KMS-11 (cell line): ENCODE data around the gene DSCAML1.

Source experiments
- H2AFZ ChIP-seq: fragments of 200-600 bp; sonication (generic); 2 replicates; pipeline ENCODE4 v1.6.1; 2016; ENCODE audit warnings: antibody characterized with exemption, mixed run types, low read depth
- H3K27ac ChIP-seq: fragments of 200-600 bp; sonication (generic); 2 replicates; pipeline ENCODE4 v1.6.1; 2016; ENCODE audit warnings: mild to moderate bottlenecking, mixed run types
- H3K27me3 ChIP-seq: fragments of 200-600 bp; sonication (generic); 2 replicates; pipeline ENCODE4 v1.6.1; 2017; ENCODE audit warnings: mild to moderate bottlenecking, low read depth, mixed run types, moderate library complexity; ENCODE audit not compliant: insufficient read depth
- H3K36me3 ChIP-seq: fragments of 200-600 bp; sonication (generic); 2 replicates; pipeline ENCODE4 v1.6.1; 2017; ENCODE audit warnings: mild to moderate bottlenecking, mixed run types; ENCODE audit not compliant: insufficient read depth
- H3K4me1 ChIP-seq: fragments of 200-600 bp; sonication (generic); 2 replicates; pipeline ENCODE4 v1.6.1; 2016; ENCODE audit warnings: mild to moderate bottlenecking, low read depth, mixed run types; ENCODE audit not compliant: poor library complexity, severe bottlenecking
- H3K4me2 ChIP-seq: fragments of 200-600 bp; sonication (generic); 2 replicates; pipeline ENCODE4 v1.7.0; 2016; ENCODE audit warnings: mild to moderate bottlenecking, mixed run types
- H3K4me3 ChIP-seq: fragments of 200-600 bp; sonication (generic); IDR thresholded peaks from 2 replicates; pipeline ENCODE4 v1.6.1; 2017; ENCODE audit warnings: low read depth, low read length, mixed read lengths; ENCODE audit not compliant: insufficient read depth
- H3K79me2 ChIP-seq: fragments of 200-600 bp; sonication (generic); 2 replicates; pipeline ENCODE4 v1.6.1; 2016; ENCODE audit warnings: low read depth, mixed run types; ENCODE audit not compliant: insufficient read depth
- H3K9ac ChIP-seq: fragments of 200-600 bp; sonication (generic); 2 replicates; pipeline ENCODE4 v1.6.1; 2016; ENCODE audit warnings: mild to moderate bottlenecking, mixed run types
- H4K20me1 ChIP-seq: fragments of 200-600 bp; sonication (generic); 2 replicates; pipeline ENCODE4 v1.6.1; 2016; ENCODE audit warnings: mild to moderate bottlenecking, mixed run types; ENCODE audit not compliant: insufficient read depth
- TF ChIP-seq, protein P1 (sequence below): fragments of 200-600 bp; sonication (generic); conservative IDR thresholded peaks from 2 replicates; pipeline ENCODE4 v1.6.1; 2017; ENCODE audit warnings: low read depth, mild to moderate bottlenecking, antibody characterized with exemption, low read length, moderate library complexity, mixed read lengths

The DSCAML1 gene

DNA sequence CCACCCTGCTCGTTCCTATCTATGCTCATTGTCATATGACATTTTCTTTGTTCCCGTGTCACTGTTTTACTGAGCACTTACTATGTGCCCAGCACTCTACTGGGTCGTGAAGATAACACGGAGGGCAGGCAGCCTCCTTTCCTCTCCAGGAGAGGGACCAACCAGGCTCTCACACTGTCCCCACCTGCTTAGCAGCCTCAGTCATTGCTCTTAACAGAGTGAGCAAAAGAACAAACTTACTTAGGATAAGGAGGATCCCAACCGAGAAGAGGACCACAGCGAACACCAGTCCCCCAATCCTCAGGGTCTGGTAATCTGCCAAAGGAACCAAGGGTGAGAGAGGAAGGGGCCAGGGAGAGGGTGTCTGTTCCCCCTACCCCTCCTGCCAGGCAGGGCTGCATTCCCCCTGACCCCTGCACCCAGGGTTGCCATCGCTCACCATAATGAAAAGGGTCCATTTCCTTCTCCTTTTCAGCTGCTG lies 44.6 kb upstream of the DSCAML1 start:
- H3K79me2 ChIP-seq = no peaks in the 10 kb centered on the region
- no peak overlapping the region for H3K27ac ChIP-seq
- no peaks in the 10 kb centered on the region for H3K4me1 ChIP-seq
- H2AFZ ChIP-seq = no peak overlapping the region
- H3K36me3 ChIP-seq = no peaks in the 10 kb centered on the region
- TF ChIP-seq, protein P1, sequence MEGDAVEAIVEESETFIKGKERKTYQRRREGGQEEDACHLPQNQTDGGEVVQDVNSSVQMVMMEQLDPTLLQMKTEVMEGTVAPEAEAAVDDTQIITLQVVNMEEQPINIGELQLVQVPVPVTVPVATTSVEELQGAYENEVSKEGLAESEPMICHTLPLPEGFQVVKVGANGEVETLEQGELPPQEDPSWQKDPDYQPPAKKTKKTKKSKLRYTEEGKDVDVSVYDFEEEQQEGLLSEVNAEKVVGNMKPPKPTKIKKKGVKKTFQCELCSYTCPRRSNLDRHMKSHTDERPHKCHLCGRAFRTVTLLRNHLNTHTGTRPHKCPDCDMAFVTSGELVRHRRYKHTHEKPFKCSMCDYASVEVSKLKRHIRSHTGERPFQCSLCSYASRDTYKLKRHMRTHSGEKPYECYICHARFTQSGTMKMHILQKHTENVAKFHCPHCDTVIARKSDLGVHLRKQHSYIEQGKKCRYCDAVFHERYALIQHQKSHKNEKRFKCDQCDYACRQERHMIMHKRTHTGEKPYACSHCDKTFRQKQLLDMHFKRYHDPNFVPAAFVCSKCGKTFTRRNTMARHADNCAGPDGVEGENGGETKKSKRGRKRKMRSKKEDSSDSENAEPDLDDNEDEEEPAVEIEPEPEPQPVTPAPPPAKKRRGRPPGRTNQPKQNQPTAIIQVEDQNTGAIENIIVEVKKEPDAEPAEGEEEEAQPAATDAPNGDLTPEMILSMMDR = no peak
- H3K9ac ChIP-seq = no peak overlapping the region
- H3K27me3 ChIP-seq = no peaks in the 10 kb centered on the region; the same call in 1 of the 2 replicates
- H4K20me1 ChIP-seq = no peaks in the 10 kb centered on the region
- H3K4me3 ChIP-seq = no peak overlapping the region
- no peak overlapping the region for H3K4me2 ChIP-seq

DNA sequence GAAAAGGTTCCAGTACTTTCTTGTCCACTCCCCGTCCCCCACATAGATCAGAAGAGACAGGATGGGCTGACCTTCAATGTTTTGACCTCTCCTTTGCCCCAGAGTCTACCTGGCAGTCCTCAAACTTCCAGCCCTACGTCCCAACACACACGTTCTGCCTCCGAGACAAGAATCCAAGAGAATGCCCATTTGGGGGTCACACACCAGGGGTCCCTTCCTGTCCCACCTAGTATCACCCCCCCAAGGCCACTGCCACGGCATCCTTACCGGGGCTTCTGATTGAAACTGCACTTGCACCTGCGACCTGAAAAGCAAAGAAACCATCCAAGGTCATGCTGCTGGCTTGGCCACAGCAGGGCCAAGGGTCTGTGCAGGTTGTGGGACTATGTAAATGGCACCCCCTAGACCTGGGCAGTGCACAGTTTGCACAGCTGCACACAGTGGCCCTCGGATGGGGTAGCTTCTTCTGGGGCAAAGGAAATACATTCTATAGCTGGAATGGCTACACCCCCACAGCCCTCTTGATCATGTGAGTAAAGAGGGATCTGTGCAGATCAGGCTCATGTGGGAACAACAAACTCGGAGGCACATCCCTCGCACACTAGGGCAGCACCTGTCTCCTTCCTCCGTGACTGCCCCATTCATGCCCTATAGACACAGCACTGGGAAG lies 44.0 kb upstream of the DSCAML1 start:
- no peaks in the 10 kb centered on the region for H3K36me3 ChIP-seq
- H4K20me1 ChIP-seq = no peaks in the 10 kb centered on the region
- no peak overlapping the region for H3K27ac ChIP-seq
- H2AFZ ChIP-seq = no peak overlapping the region
- no peak overlapping the region for H3K9ac ChIP-seq
- H3K4me1 ChIP-seq = no peaks in the 10 kb centered on the region
- TF ChIP-seq, protein P1 = no peak
- H3K27me3 ChIP-seq = no peaks in the 10 kb centered on the region; the same call in 1 of the 2 replicates
- no peak overlapping the region for H3K4me2 ChIP-seq
- H3K79me2 ChIP-seq = no peaks in the 10 kb centered on the region
- H3K4me3 ChIP-seq = no peak overlapping the region

DNA sequence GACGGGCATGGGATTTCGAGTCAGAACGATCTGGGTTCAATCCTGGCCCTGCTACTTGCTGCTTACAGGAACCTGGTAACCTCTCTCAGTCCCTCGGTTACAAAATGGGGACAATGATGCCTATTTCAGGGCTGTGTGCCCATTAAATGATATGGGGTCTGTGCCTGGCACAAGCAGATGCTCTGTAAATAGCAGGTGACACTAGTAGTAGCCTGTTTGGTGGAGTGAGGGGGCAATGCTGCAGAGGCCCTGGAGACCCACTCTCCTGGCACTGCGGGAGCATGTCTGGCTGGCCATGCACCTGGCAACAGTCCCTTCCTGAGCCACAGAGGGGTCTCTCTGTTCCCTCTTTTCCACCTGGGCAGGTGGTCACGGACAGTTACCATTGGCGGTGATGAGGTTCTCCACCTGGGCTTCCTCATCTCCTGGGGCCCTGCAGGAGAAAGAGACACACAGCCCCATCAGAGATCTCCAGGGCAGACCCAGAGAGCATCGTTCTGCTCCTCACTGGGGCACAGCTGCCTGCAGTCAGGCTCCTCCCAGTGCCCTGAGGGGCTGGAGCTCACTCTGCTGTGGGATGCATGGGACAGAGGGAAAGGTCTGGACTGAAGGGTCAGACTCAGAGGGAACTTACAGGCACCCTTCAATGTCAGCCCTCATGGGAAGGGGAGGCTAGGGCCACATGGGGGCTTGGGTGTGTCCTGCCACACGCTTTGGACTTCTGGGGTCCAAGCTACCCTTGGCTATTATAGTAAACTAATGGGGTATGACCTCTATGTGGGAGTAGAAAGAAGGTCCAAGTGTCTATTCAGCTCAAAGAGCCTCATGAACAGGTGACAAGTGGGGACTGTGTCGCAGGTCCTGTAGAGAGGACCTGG lies 43.2 kb upstream of the DSCAML1 start:
- no peaks in the 10 kb centered on the region for H3K79me2 ChIP-seq
- no peak overlapping the region for H3K4me3 ChIP-seq
- no peaks in the 10 kb centered on the region for H3K4me1 ChIP-seq
- H4K20me1 ChIP-seq = no peaks in the 10 kb centered on the region
- H3K27me3 ChIP-seq = no peaks in the 10 kb centered on the region; the same call in 1 of the 2 replicates
- no peaks in the 10 kb centered on the region for H3K36me3 ChIP-seq
- no peak overlapping the region for H2AFZ ChIP-seq
- TF ChIP-seq, protein P1 = no peak
- no peak overlapping the region for H3K4me2 ChIP-seq
- no peak overlapping the region for H3K9ac ChIP-seq
- no peak overlapping the region for H3K27ac ChIP-seq

GRCh38 chr11:117839380-117839881 lies 42.4 kb upstream of the DSCAML1 start:
- H3K27me3 ChIP-seq = no peaks in the 10 kb centered on the region; the same call in 1 of the 2 replicates
- no peaks in the 10 kb centered on the region for H3K79me2 ChIP-seq
- no peak overlapping the region for H3K27ac ChIP-seq
- H3K4me3 ChIP-seq = no peak overlapping the region
- TF ChIP-seq, protein P1 = no peak
- no peak overlapping the region for H3K4me2 ChIP-seq
- H4K20me1 ChIP-seq = no peaks in the 10 kb centered on the region
- no peak overlapping the region for H2AFZ ChIP-seq
- H3K36me3 ChIP-seq = no peaks in the 10 kb centered on the region
- H3K4me1 ChIP-seq = no peaks in the 10 kb centered on the region
- H3K9ac ChIP-seq = no peak overlapping the region
